Loucy (cell line): ENCODE data around the gene G6PC1.

Experiments used
- H2AFZ ChIP-seq: fragments of 200-600 bp; sonication (generic); 2 replicates; pipeline ENCODE4 v1.6.0; 2016; ENCODE audit warnings: antibody characterized with exemption, mild to moderate bottlenecking, low read length, moderate library complexity
- H3F3A ChIP-seq: fragments of 200-600 bp; 2 replicates; pipeline ENCODE4 v1.6.0; 2016; ENCODE audit warnings: antibody characterized with exemption, low read depth, mild to moderate bottlenecking
- H3K27me3 ChIP-seq: fragments of 200-600 bp; sonication (generic); 2 replicates; pipeline ENCODE4 v1.6.1; 2014; ENCODE audit warnings: low read length, mild to moderate bottlenecking; ENCODE audit not compliant: insufficient read depth, poor library complexity, severe bottlenecking
- H3K36me3 ChIP-seq: fragments of 200-600 bp; sonication (generic); 2 replicates; pipeline ENCODE4 v1.6.1; 2016; ENCODE audit warnings: low read length; ENCODE audit not compliant: insufficient read depth
- H3K4me1 ChIP-seq: fragments of 200-600 bp; sonication (generic); 2 replicates; pipeline ENCODE4 v1.5.1; 2014; ENCODE audit warnings: low read length, mild to moderate bottlenecking; ENCODE audit not compliant: insufficient read depth, poor library complexity, severe bottlenecking
- H3K4me2 ChIP-seq: fragments of 200-600 bp; sonication (generic); 2 replicates; pipeline ENCODE4 v1.6.0; 2014; ENCODE audit warnings: antibody characterized with exemption, low read length, low read depth, mild to moderate bottlenecking; ENCODE audit not compliant: poor library complexity, severe bottlenecking
- H3K4me3 ChIP-seq: fragments of 200-600 bp; sonication (generic); 2 replicates; pipeline ENCODE4 v1.5.1; 2014; ENCODE audit warnings: low read length, mild to moderate bottlenecking, mixed read lengths; ENCODE audit not compliant: poor library complexity, severe bottlenecking
- H3K79me2 ChIP-seq: fragments of 200-600 bp; sonication (generic); 2 replicates; pipeline ENCODE4 v1.6.1; 2014; ENCODE audit warnings: low read length; ENCODE audit not compliant: insufficient read depth
- H3K9ac ChIP-seq: fragments of 200-600 bp; sonication (generic); 2 replicates; pipeline ENCODE4 v1.6.0; 2014; ENCODE audit warnings: mild to moderate bottlenecking, low read depth, low read length, moderate library complexity; ENCODE audit not compliant: poor library complexity, severe bottlenecking
- H3K9me2 ChIP-seq: fragments of 200-600 bp; sonication (generic); replicated peaks from 2 replicates; pipeline ENCODE4 v1.6.1; 2016; ENCODE audit warnings: low read depth, low read length, mixed read lengths
- H3K9me3 ChIP-seq: fragments of 200-600 bp; sonication (generic); 2 replicates; pipeline ENCODE4 v1.6.1; 2014; ENCODE audit warnings: mild to moderate bottlenecking, antibody characterized with exemption, low read length, low read depth; ENCODE audit not compliant: insufficient read depth
- H4K20me1 ChIP-seq: fragments of 200-600 bp; sonication (generic); 2 replicates; pipeline ENCODE4 v1.6.0; 2014; ENCODE audit warnings: antibody characterized with exemption, low read length, mild to moderate bottlenecking; ENCODE audit not compliant: insufficient read depth, poor library complexity, severe bottlenecking
- CTCF ChIP-seq: fragments of 200-600 bp; sonication (generic); conservative IDR thresholded peaks from 2 replicates; pipeline ENCODE4 v1.5.1; 2014; ENCODE audit warnings: mild to moderate bottlenecking, antibody characterized with exemption, low read length
- EZH2phosphoT487 ChIP-seq: fragments of 200-600 bp; IDR thresholded peaks from 2 replicates; pipeline ENCODE4 v1.6.1; 2018; ENCODE audit warnings: antibody characterized with exemption, mild to moderate bottlenecking, moderate library complexity, borderline replicate concordance

G6PC1 gene

GRCh38 chr17:42924891-42925290, 24.3 kb downstream of the G6PC1 start:
- Histone ChIP-seq H4K20me1 (no peaks in the 10 kb centered on the region), H3K9ac (no peak overlapping the region), H3K27me3 (no peaks in the 10 kb centered on the region), H3F3A (no peaks in the 10 kb centered on the region), H3K4me1 (no peaks in the 10 kb centered on the region), H3K9me2 (no peaks in the 10 kb centered on the region), H3K4me3 (no peak overlapping the region), H3K36me3 (no peaks in the 10 kb centered on the region), H3K4me2 (no peak overlapping the region), H3K79me2 (no peaks in the 10 kb centered on the region), H3K9me3 (no peaks in the 10 kb centered on the region), H2AFZ (no peak overlapping the region)
- TF ChIP-seq EZH2phosphoT487: no peak
- TF ChIP-seq CTCF: no peak

- Histone ChIP-seq H3K4me3 (no peak overlapping the region), H3K4me2 (no peak overlapping the region), H3K9me2 (no peaks in the 10 kb centered on the region), H3K9ac (no peak overlapping the region), H3K36me3 (no peaks in the 10 kb centered on the region), H4K20me1 (no peaks in the 10 kb centered on the region), H3F3A (no peaks in the 10 kb centered on the region), H2AFZ (peak overlapping the region; percentile 86), H3K27me3 (no peaks in the 10 kb centered on the region), H3K79me2 (no peaks in the 10 kb centered on the region), H3K4me1 (no peaks in the 10 kb centered on the region), H3K9me3 (no peaks in the 10 kb centered on the region)
- no peak for TF ChIP-seq EZH2phosphoT487
- TF ChIP-seq CTCF: peak; percentile 68
Measured at GRCh38 chr17:42928714-42929496, 28.3 kb downstream of the G6PC1 start.

- TF ChIP-seq CTCF (no peak), EZH2phosphoT487 (no peak)
- Histone ChIP-seq H3K4me3 (no peak overlapping the region), H3K4me2 (no peak overlapping the region), H3K36me3 (no peaks in the 10 kb centered on the region), H3F3A (no peaks in the 10 kb centered on the region), H3K27me3 (no peaks in the 10 kb centered on the region), H3K9ac (no peak overlapping the region), H3K9me2 (no peaks in the 10 kb centered on the region), H4K20me1 (no peaks in the 10 kb centered on the region), H3K4me1 (no peaks in the 10 kb centered on the region), H3K79me2 (no peaks in the 10 kb centered on the region), H3K9me3 (no peaks in the 10 kb centered on the region), H2AFZ (no peak overlapping the region)
Measured at GRCh38 chr17:42929497-42929844, 28.9 kb downstream of the G6PC1 start.
